GM18870 (cell line): ENCODE data around the gene CDH24.
A peak's percentile ranks its signal among the peaks of the same experiment; 100 is the strongest.

Experiments
- ATAC-seq: cut with Tn5 transposase; IDR thresholded peaks from one replicate; pipeline ENCODE4 v1.9.1; 2021; ENCODE audit warnings: moderate library complexity; ENCODE audit not compliant: unreplicated experiment

Gene CDH24

GRCh38 chr14:23056956-23057756 lies at the start of gene CDH24:
TSS of gene CDH24 (minus strand) at chr14:23057520. CDS start at chr14:23055733, 1,787 bp downstream.
- ATAC-seq: no peak

GRCh38 chr14:23106747-23107045 lies 49.4 kb upstream of the CDH24 start:
- no peak for ATAC-seq

- ATAC-seq: no peak
Observed at GRCh38 chr14:23105348-23105824, 48.1 kb upstream of the CDH24 start.

- ATAC-seq: no peak
Observed at GRCh38 chr14:23104591-23105347, 47.4 kb upstream of the CDH24 start, which contains the start of gene CIROP. TSS of gene CIROP (minus strand) at chr14:23104989. CDS start at chr14:23104920, 69 bp downstream.

- no peak for ATAC-seq
Observed at GRCh38 chr14:23104070-23104590, 46.8 kb upstream of the CDH24 start.

GRCh38 chr14:23103581-23103980 lies 46.3 kb upstream of the CDH24 start:
- no peak for ATAC-seq

GRCh38 chr14:23102801-23103200 lies 45.5 kb upstream of the CDH24 start:
- no peak for ATAC-seq

GRCh38 chr14:23101986-23102625 lies 44.8 kb upstream of the CDH24 start:
- ATAC-seq: no peak

GRCh38 chr14:23101213-23101970 lies 44.1 kb upstream of the CDH24 start:
- ATAC-seq: no peak

GRCh38 chr14:23099212-23099861 lies 42.0 kb upstream of the CDH24 start:
- no peak for ATAC-seq

GRCh38 chr14:23097786-23098185 lies 40.5 kb upstream of the CDH24 start:
- ATAC-seq: no peak

GRCh38 chr14:23095196-23096108 lies 38.1 kb upstream of the CDH24 start, which contains the start of gene C14orf119:
TSS of gene C14orf119 (plus strand) at chr14:23095505. CDS start at chr14:23097659, 2,154 bp downstream.
- peak; percentile 96 for ATAC-seq

GRCh38 chr14:23094666-23095195 lies 37.4 kb upstream of the CDH24 start, which contains the start of gene ACIN1:
TSS of gene ACIN1 (minus strand) at chr14:23095136. CDS start at chr14:23095112, 24 bp downstream.
- peak; percentile 13 for ATAC-seq

- ATAC-seq: peak; percentile 12
Observed at GRCh38 chr14:23093991-23094665, 36.8 kb upstream of the CDH24 start.

GRCh38 chr14:23093526-23093925 lies 36.2 kb upstream of the CDH24 start:
- no peak for ATAC-seq

- ATAC-seq: no peak
Observed at GRCh38 chr14:23093104-23093503, 35.8 kb upstream of the CDH24 start.

GRCh38 chr14:23091294-23092225 lies 34.2 kb upstream of the CDH24 start:
- ATAC-seq: no peak
